ENCODE data around the gene MYO18A. TPM values are rescaled to one million over a fixed set of nuclear protein-coding genes. Genes with fewer than 3 reads are reported as not detected.

Gene MYO18A
- polyA plus RNA-seq, 1 donor (not counting 4 experiments of a cell fraction or from before 2014, with no cell fraction given): 20.0 TPM

- no peak for DNase-seq (ENCODE audit: low read depth, low spot score)
- FAIRE-seq: no peak
- Histone ChIP-seq H4K20me1 (ENCODE audit: control insufficient read depth, extremely low read depth, insufficient read depth, low read length) (no peaks in the 10 kb centered on the region), H3K36me3 (ENCODE audit: control insufficient read depth in 2 of 2, extremely low read depth in 1 of 2, insufficient read depth in 2 of 2, low read length in 2 of 2) (no peaks in the 10 kb centered on the region), H3K4me2 (ENCODE audit: control insufficient read depth, extremely low read depth, insufficient read depth, low read depth, low read length) (peak overlapping the region; percentile 6), H3K4me1 (ENCODE audit: control insufficient read depth, extremely low read depth, insufficient read depth, low read length) (no peaks in the 10 kb centered on the region), H3K9ac (ENCODE audit: control insufficient read depth, extremely low read depth, insufficient read depth, low read length) (no peak overlapping the region), H3K4me3 (ENCODE audit: control insufficient read depth in 2 of 3, extremely low read depth in 1 of 3, insufficient read depth in 2 of 3, low read depth in 1 of 3, low read length in 3 of 3) (no peak overlapping the region), H3K9me1 (ENCODE audit: control insufficient read depth, extremely low read depth, insufficient read depth, low read length) (no peaks in the 10 kb centered on the region), H3K27ac (ENCODE audit: control insufficient read depth, insufficient read depth, low read length) (no peak overlapping the region), H3K79me2 (ENCODE audit: control insufficient read depth, insufficient read depth, low read length) (no peaks in the 10 kb centered on the region), H2AFZ (ENCODE audit: control insufficient read depth, low read length) (no peak overlapping the region), H3K9me3 (ENCODE audit: control insufficient read depth, low read depth, low read length) (no peaks in the 10 kb centered on the region), H3K27me3 (ENCODE audit: control insufficient read depth, extremely low read depth, insufficient read depth, low read length) (peaks cover 31% of the 10 kb centered on the region)
- TF ChIP-seq CTCF (optimal IDR thresholded peaks at IDR 0.05 in 1 of 3, IDR thresholded peaks at IDR 0.05 in 1 of 3, conservative IDR thresholded peaks at IDR 0.05 in 1 of 3; ENCODE audit: extremely low read depth in 1 of 3, insufficient read depth in 2 of 3, low read length in 3 of 3): no peak
- TF ChIP-seq EZH2 (IDR thresholded peaks at IDR 0.05; ENCODE audit: low read length): no peak
- dilution Hi-C loops (cut with MboI; ENCODE audit: extremely low pct_ligation_motif_present, low sequenced_read_pairs): no loop called here
Measured at GRCh38 chr17:29048440-29049368, 131.5 kb downstream of the MYO18A start.

- dilution Hi-C loops (cut with MboI; ENCODE audit: extremely low pct_ligation_motif_present, low sequenced_read_pairs): no loop called here
- Histone ChIP-seq H3K36me3 (ENCODE audit: control insufficient read depth in 2 of 2, extremely low read depth in 1 of 2, insufficient read depth in 2 of 2, low read length in 2 of 2) (no peaks in the 10 kb centered on the region), H3K4me3 (ENCODE audit: control insufficient read depth in 2 of 3, extremely low read depth in 1 of 3, insufficient read depth in 2 of 3, low read depth in 1 of 3, low read length in 3 of 3) (no peak overlapping the region), H3K27ac (ENCODE audit: control insufficient read depth, insufficient read depth, low read length) (no peak overlapping the region), H4K20me1 (ENCODE audit: control insufficient read depth, extremely low read depth, insufficient read depth, low read length) (no peaks in the 10 kb centered on the region), H3K9me3 (ENCODE audit: control insufficient read depth, low read depth, low read length) (no peaks in the 10 kb centered on the region), H3K9ac (ENCODE audit: control insufficient read depth, extremely low read depth, insufficient read depth, low read length) (no peak overlapping the region), H3K9me1 (ENCODE audit: control insufficient read depth, extremely low read depth, insufficient read depth, low read length) (no peaks in the 10 kb centered on the region), H3K4me2 (ENCODE audit: control insufficient read depth, extremely low read depth, insufficient read depth, low read depth, low read length) (no peak overlapping the region), H3K27me3 (ENCODE audit: control insufficient read depth, extremely low read depth, insufficient read depth, low read length) (peaks cover 27% of the 10 kb centered on the region), H3K4me1 (ENCODE audit: control insufficient read depth, extremely low read depth, insufficient read depth, low read length) (peaks cover 6% of the 10 kb centered on the region), H2AFZ (ENCODE audit: control insufficient read depth, low read length) (no peak overlapping the region), H3K79me2 (ENCODE audit: control insufficient read depth, insufficient read depth, low read length) (no peaks in the 10 kb centered on the region)
- no peak for FAIRE-seq
- DNase-seq (ENCODE audit: low read depth, low spot score): no peak
- no peak for TF ChIP-seq CTCF (optimal IDR thresholded peaks at IDR 0.05 in 1 of 3, IDR thresholded peaks at IDR 0.05 in 1 of 3, conservative IDR thresholded peaks at IDR 0.05 in 1 of 3; ENCODE audit: extremely low read depth in 1 of 3, insufficient read depth in 2 of 3, low read length in 3 of 3)
- TF ChIP-seq EZH2 (IDR thresholded peaks at IDR 0.05; ENCODE audit: low read length): no peak
Measured at GRCh38 chr17:29046473-29046839, 133.7 kb downstream of the MYO18A start.

Data from keratinocyte (primary cell).